Measurements from ENCODE around the gene FHAD1.

FHAD1 gene

DNA sequence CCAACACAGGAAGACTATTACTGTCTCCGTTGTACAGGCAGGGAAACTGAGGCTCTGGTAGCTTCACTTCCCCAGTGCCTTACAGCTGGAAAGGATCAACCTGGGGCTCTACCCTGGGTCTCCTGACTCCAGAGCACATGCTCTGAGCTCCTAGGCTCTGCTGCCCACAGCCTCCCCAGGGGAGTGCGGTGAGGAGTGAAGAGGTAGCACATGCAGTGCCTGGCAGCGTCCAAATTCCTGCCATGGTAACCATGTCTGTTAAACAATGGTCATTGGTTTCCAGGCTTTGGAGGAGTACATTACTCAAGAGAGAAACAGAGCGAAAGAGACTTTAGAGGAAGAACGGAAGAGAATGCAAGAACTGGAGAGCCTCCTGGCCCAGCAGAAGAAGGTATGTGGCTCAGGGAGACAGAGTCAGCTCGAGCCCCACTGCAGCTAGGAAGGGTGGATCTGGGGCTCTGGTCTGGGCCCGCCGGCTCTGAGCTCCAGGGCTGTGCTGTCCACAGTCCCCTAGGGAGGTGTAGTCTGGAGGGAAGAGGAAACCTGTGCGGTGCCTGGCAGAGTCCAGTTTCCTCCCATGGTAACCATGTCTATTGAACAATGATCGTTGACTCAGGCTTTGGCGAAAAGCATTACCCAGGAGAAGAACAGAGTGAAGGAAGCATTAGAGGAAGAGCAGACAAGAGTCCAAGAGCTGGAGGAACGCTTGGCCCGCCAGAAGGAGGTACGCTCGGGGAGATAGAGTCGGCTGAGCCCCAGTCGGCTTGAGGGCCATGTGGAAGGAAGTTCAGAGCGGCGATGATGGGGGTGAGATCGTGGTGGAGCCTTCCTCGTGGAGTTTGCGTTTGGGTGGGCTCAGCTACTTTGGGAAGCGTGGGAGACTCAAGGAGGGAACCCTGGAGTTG lies 98.0 kb downstream of the FHAD1 start:
- Histone ChIP-seq H3K4me1 (no peaks in the 10 kb centered on the region), H3K27ac (no peak overlapping the region), H3K36me3 (ENCODE audit: control insufficient read depth, insufficient read depth, low read length) (no peaks in the 10 kb centered on the region), H2AFZ (no peak overlapping the region), H3K27me3 (ENCODE audit: control insufficient read depth, insufficient read depth, low read length) (no peaks in the 10 kb centered on the region), H3K9ac (no peak overlapping the region), H3K4me3 (ENCODE audit: low read depth, low read length) (no peak overlapping the region), H3K4me2 (ENCODE audit: low read length) (no peak overlapping the region), H3K79me2 (no peaks in the 10 kb centered on the region), H3K9me3 (ENCODE audit: control insufficient read depth, low read length) (no peaks in the 10 kb centered on the region)
- TF ChIP-seq CTCF (IDR thresholded peaks at IDR 0.05), result no peak

DNA sequence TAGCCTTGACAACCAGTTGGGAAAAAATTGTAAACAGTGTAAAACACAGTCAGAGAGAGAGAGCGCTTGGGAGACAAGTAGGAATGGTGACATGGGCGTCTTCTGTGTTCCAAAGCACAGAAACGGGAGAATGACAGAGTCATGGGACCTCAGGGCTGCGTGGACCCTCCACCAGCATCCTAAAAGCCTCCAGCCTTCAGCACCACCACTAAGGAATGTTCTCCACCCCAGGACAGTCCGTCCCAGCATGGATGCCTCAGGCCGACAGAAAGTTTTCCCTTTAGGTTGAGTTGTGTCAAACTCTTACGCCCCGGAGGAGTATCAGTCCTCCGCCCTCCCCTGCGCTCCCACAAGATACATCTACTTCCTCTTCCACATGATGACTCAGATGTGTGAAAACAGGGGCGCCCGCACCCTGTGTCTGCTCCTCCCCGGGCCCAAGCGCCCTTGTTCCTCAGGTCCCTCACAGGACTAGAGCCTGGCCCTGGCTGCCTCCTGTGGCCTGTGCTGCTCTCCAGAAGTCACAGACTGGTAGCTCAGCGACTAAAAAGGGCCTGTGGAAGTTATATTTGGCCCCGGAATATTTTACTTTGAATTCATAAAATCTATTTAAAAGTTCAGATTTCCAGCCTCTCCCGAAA lies 98.8 kb downstream of the FHAD1 start:
- H3K9ac ChIP-seq, result no peak overlapping the region
- no peak overlapping the region for H3K27ac ChIP-seq
- H3K9me3 ChIP-seq (ENCODE audit: control insufficient read depth, low read length), result no peaks in the 10 kb centered on the region
- no peak overlapping the region for H3K4me3 ChIP-seq (ENCODE audit: low read depth, low read length)
- H2AFZ ChIP-seq, result no peak overlapping the region
- no peak overlapping the region for H3K4me2 ChIP-seq (ENCODE audit: low read length)
- no peaks in the 10 kb centered on the region for H3K4me1 ChIP-seq
- no peaks in the 10 kb centered on the region for H3K27me3 ChIP-seq (ENCODE audit: control insufficient read depth, insufficient read depth, low read length)
- no peaks in the 10 kb centered on the region for H3K36me3 ChIP-seq (ENCODE audit: control insufficient read depth, insufficient read depth, low read length)
- no peaks in the 10 kb centered on the region for H3K79me2 ChIP-seq
- TF ChIP-seq CTCF (IDR thresholded peaks at IDR 0.05), result no peak

DNA sequence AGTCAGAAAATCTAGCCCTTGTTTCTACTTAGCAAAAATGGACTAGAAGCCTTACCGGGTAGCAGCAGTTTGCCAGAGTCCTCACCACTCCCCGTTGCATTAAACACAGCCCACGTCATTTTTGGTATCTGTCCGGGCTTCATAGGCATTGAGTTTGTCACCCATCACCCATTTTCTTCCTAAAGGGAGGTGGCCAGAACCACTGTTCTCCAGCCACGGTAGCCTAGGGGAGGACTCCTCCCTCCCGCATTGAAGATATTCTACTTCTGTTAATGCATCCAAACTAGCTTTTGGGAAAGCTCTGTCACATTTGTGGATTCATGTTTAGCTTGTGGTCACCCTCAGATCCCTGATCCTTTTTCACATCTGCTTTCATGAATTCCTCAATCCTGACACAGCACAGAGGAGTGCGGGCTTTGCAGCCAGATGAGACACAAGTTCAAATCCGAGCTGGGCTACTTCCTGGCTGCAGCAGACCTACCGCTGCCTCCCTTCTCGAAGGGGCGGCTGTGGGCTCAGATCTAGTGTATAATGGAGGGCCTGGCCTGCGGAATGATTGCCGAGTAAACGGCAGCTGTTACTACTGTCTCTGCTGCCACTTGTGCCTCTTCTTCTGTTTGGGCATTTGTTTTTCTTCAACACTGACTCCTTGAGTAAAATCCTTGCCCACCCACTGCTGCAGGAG lies 99.5 kb downstream of the FHAD1 start:
- H3K27ac ChIP-seq, result no peak overlapping the region
- no peaks in the 10 kb centered on the region for H3K27me3 ChIP-seq (ENCODE audit: control insufficient read depth, insufficient read depth, low read length)
- no peak overlapping the region for H3K4me2 ChIP-seq (ENCODE audit: low read length)
- H3K9me3 ChIP-seq (ENCODE audit: control insufficient read depth, low read length), result no peaks in the 10 kb centered on the region
- H3K9ac ChIP-seq, result no peak overlapping the region
- no peak for TF ChIP-seq CTCF (IDR thresholded peaks at IDR 0.05)
- H2AFZ ChIP-seq, result no peak overlapping the region
- no peaks in the 10 kb centered on the region for H3K4me1 ChIP-seq
- no peak overlapping the region for H3K4me3 ChIP-seq (ENCODE audit: low read depth, low read length)
- no peaks in the 10 kb centered on the region for H3K79me2 ChIP-seq
- no peaks in the 10 kb centered on the region for H3K36me3 ChIP-seq (ENCODE audit: control insufficient read depth, insufficient read depth, low read length)

- Histone ChIP-seq H3K27me3 (ENCODE audit: control insufficient read depth, insufficient read depth, low read length) (no peaks in the 10 kb centered on the region), H3K9ac (no peak overlapping the region), H3K4me2 (ENCODE audit: low read length) (no peak overlapping the region), H3K4me1 (no peaks in the 10 kb centered on the region), H3K36me3 (ENCODE audit: control insufficient read depth, insufficient read depth, low read length) (no peaks in the 10 kb centered on the region), H3K9me3 (ENCODE audit: control insufficient read depth, low read length) (no peaks in the 10 kb centered on the region), H3K4me3 (ENCODE audit: low read depth, low read length) (no peak overlapping the region), H3K79me2 (no peaks in the 10 kb centered on the region), H3K27ac (no peak overlapping the region), H2AFZ (no peak overlapping the region)
- TF ChIP-seq CTCF (IDR thresholded peaks at IDR 0.05), result no peak
Observed at GRCh38 chr1:15347182-15347581, 100.2 kb downstream of the FHAD1 start.

All from parathyroid adenoma (tissue), 2 donors.